Activated CD4-positive, alpha-beta T cell treated with anti-CD3 and anti-CD28 coated beads for 24 hours (primary cell): ENCODE results near the gene PWWP2B.
A peak's percentile ranks its signal among the peaks of the same experiment; 100 is the strongest.

Experiments used
- DNase-seq, 2 donors: peaks; one replicate each; pipeline ENCODE4 v3.0.0-alpha.2; 2020; ENCODE audit warnings: low read depth in 2 of 2

PWWP2B gene

DNA sequence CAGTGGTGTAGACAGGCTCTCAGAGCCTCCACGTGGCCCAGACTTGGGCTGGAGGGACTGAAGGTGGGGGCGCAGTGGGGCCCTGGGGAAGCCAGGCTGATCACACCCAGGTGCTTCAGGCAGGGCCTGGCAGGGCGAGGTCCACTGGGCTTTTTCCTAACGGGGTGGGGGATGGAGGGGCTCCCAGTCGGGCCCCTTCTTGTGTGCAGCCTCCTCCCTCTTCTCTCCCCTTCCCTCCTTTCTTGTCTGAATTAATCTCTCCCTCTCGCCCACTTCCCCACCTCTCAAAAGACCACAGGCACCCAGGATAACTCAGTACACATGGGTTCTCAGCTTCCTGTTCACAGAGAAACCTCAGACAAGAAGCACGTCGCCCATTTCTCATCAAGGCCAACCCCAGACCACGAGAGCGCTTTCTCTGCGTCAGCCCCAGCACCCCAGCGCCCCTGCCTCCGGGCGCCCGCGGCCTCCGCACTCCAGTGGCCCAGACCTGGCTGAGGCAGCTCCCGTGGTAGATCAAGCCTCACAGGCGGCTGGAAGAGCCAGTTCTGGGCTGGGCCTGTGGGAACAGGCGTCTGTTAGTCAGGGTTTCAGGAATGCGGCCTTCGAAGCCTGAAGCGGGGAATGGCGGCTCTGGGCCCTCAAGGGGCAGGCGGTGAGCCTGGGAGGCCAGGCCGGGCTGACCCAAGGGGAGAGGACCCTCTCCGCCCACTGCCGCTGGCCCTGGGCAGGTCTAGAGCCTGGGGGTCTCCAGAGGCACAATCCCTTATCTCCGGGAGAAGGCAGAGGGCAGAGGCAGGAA lies 50.6 kb downstream of the PWWP2B start:
- DNase-seq: peak; percentile 46 to 58

DNA sequence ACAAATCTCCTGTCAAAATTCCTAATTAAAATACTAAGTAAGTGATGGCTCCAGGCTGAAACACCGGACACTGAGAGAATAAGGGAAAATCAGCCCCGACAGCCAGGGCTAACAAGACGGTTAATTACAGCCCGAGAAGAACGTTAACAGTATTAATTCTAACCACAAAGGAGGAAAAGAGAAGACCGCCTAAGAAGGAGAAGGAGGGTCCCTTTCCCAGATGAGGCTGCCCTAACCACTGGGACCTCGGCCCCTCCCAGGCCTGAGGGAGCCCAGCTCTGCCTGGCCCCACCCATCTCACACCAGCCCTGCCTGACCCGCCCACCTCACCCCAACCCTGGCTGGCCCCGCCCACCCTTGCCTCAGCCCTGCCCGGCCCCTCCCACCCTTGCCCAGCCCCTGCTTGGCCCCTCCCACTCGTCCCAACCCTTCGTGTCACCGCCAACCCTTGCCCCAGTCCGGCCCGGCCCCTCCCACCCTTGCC lies 51.3 kb downstream of the PWWP2B start:
- peak in 1 of 2 donors; percentile 52 for DNase-seq

DNA sequence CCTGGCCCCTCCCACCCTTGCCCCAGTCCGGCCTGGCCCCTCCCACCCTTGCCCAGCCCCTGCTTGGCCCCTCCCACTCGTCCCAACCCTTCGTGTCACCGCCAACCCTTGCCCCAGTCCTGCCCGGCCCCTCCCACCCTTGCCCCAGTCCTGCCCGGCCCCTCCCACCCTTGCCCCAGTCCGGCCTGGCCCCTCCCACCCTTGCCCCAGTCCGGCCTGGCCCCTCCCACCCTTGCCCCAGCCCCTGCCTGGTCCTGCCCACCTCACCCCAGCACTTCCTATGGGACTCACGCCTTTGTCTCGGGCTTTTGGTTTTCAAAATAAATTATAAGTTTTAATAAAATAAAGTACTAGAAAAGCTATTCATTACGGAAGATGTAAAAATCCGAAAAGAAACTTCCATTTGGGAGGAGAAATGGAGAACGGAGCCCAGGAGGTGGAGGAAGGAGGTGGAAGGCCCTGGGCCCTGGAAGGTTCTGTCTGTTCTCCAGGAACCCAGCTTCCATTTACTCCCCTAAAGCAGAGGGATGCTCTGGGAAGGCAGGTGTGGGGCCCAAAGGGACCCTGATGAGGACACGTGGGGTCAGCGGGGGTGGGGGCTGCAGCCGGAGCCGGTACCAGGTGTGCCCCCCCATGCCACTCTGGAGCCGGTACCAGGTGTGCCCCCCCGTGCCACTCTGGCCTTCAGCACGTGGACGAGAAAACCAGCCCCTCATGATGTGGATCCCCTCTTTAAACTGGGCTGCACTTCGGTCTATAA lies 52.2 kb downstream of the PWWP2B start:
- no peak for DNase-seq

DNA sequence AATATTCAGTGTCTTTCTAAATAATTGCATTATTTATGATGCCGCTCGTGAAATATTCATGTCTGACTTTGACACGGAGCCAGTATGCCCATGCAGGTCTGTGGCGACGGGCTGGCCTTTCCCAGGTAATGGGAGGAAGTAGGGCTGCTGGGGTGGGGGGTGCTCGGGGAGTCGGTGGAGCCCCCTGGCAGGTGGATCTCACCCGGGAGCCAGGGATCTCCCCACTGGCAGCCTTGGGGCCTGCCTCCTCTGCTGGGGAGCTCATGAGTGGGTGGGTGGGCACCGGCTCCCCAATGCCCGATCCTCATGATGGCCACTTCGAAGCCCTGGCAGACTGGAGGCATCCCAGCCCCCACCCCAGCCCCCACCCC lies 52.8 kb downstream of the PWWP2B start:
- no peak for DNase-seq

DNA sequence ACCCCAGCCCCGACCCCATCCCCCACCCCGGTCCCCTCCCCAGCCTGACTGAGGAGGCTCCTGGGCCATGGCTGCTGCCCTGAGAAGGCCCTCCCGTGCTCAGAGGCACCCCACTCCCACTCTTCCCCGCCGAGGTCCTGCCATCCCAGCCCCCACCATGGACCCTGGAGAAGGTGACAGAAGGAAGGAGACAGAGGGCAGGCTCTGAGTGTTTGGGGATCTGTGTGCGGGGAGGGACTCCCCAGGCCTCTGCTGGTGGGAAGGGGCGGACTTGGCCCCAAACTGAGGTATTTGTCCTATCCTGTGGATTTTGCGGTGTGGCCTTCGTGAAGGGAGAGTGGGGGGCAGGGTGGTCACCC lies 53.4 kb downstream of the PWWP2B start:
- DNase-seq: no peak

DNA sequence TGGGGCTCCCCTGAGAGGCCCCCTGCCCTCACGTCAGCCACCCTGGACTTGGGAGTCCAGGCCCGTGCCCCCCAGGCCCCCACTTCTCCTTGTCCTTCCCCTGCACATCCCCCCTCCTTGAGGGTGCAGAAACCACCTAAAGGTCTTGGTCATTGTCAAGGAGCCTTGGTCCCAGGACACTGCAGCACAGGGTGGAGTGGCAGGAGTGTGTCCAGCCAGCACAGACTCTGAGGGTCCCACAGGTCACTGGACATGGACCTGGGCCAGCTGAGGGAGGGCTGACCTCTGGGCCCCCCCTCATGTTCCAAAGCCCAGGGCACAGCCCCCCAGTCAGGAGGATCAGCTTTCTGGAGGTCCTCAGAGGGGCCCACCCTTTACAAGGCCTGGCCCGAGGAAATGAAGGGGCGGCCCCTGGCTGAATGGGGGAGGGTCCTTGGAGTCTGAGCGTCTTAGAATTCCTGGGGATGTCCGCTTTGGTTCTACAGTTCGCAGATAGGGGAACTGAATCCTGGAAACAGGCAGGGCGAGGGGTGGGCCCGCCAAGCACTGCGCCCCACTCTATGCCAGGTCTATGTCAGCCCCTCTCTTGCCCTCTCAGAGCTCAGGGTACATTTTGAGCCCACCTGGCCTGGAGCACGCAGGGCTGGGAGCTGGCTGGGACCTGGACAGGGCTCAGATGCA lies 54.0 kb downstream of the PWWP2B start:
- no peak for DNase-seq

DNA sequence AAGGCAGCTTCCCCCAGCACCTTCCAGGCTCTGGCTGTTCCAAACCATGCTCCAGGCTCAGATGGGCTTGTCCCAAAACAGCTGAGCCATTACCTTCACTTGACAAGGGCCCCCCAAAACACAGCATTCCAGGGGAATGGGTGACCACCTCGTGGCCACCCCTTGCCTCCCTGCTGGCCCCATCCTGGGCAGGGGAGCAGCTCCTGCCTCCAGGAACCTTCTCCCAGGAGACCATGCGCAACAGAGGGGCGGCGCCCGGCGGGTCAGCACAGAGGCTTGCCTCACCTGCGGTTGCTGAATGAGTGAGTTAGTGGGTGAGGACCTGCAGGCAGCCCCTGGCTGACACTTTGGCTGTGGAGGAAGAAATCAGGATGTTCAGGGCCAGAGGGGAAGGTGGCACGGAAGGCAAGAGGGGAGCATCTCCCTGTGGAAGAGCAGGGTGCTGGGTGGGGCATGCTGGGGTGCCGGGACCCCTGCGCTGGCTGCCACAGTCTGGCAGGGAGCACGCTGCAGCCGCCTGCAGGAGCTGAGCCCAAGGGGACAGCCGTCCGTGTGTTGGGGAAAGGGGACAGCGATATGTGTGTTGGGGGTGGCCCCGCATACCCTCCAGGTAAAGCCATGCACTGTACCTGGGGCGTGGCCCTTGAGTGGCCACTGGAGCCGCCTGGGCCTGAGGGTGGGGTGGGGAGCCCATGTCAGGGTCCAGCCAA lies 54.7 kb downstream of the PWWP2B start:
- no peak for DNase-seq

DNA sequence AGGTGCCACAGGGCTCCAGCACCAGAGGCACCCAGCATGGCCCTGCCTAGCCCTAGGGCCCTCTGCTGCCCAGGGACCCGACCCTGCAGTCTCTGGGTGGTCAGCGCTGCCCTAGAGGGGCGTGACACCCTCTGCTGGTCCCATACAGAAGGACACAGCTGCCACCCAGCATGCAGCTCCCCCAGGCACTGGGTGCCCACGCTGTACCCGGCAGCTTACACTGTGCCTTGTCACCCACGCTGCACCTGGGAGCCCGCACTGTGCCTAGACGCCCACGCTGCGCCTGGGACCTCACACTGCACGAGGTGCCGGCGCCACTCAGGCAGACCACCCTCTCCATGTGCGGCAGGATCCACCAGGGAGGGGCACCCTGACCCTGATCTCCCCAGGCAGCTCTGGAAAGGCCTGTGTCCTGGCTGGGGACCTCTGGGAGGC lies 55.2 kb downstream of the PWWP2B start:
- DNase-seq: no peak

DNA sequence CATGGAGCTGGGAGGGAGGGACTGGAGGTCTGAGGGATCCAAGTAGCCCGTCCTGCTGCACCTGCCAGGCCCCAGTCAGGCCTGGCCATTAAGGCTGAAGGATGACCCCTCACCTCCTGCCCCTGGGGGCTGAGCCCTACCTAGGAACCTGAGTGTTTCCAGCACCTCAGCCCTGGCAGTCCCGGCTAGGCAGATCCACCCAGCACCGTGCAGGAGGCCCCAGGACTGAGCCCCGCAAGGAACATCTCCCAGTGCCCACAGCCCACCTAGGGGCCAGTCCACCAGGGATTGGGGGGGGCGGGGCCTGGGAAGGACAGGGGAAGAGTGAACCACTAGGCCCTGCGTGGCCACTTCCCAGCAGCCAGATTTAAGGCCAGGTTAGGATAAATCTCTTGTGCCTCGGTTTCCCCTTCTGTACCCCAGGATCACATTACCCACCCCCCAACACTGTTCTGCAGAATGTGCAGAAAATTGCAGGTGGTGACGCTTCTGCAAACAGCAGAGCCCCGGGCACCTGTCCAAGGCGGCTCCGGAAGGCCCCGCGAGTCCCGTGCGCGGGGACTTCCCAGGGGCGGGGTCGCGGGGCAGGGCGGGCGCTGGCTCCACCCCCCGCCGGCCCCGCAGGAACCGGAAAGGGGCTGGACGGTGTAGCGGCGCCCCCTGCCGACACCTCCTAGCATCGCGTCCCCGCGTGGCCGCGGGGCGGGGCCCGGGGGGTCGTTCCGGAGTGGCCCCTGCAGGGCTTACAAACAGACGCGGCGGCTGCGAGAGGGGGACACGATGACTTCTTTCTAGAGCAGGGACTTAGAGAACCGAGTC lies 55.9 kb downstream of the PWWP2B start:
- DNase-seq: peak; percentile 81 to 87

DNA sequence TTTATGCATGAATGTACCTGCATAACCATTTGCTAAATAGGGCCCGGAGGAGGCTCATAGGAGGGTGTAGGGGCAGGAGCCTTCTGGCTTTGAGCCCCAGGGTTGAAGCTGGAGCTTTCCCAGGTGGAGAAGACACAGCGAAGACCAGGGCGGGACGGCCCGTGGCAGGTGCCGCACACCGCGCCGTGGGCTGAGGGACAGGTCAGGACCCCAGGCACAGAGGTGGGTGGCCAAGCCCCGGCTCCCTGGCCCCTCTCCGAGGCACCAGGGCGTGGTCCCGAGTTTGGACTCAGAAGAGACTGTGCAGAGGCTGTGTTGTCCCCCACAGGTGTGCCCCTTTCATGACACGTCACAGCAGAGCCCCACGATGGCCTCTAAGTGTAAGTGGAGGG lies 56.5 kb downstream of the PWWP2B start:
- DNase-seq: no peak

DNA sequence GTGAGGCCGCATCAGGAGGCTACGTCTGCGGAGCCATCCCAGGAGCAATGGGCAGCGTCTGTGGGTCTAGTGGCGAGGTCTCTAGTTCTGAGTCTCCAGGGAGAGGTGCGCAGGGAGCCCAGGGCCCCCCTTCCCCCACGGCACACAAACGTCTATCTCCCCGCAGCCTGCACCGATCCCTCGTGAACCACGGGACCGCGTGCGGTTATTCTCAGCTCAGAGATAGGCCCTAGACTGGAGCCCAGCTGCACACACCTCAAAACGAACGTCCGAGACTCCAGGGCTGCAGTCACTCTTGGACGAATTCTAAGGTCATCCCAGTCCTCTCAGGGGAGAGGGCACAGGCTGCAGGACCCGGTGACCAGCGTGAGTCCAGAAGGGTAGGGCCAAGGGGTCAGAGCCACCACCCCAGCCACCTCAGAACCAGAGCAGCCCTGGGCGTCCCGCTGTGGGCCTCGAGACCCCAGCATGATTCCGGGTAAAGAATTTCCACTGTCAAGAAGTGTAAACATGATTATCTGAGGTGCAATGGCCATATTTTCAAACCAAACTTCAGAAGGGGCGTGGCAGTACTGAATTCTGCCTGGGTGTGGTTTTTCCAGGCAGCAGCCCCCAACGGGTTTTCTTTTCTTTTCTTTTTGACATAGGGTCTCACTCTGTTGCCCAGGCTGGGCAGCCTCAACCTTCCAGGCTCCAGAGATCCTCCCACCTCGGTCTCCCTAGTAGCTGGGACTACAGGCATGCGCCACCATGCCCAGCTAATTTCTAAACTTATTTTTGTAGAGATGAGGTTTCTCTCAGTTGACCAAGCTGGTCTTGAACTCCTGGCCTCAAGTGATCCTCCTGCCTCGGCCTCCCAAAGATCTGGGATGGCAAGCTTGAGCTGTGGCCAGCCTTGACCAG lies 57.5 kb downstream of the PWWP2B start:
- no peak for DNase-seq

DNA sequence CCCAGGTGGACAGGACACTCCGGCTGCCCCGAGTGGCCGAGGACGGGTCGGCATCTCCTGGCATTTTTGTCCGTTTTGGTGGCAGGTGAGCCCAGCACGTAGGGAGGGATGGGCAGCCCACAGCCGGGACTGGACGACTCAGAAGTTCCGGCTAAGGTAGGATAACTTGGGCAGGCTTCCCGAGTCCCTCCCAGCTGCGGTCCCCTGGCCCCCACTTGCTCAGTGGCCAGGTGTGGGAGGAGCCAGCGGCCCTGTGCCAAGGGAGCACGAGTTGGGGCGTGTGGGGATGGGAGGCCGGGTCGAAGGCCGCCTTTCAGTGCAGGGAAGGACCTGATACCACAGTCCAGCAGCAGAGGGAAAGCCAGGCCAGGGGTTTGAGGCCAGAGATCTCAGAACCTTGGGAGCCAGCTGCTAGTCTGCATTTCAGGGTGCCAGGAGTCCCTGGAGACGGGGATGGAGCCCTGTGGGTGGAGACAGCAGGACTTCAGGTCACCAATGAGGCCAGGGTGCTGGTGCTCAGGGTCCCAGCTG lies 58.5 kb downstream of the PWWP2B start:
- no peak for DNase-seq

DNA sequence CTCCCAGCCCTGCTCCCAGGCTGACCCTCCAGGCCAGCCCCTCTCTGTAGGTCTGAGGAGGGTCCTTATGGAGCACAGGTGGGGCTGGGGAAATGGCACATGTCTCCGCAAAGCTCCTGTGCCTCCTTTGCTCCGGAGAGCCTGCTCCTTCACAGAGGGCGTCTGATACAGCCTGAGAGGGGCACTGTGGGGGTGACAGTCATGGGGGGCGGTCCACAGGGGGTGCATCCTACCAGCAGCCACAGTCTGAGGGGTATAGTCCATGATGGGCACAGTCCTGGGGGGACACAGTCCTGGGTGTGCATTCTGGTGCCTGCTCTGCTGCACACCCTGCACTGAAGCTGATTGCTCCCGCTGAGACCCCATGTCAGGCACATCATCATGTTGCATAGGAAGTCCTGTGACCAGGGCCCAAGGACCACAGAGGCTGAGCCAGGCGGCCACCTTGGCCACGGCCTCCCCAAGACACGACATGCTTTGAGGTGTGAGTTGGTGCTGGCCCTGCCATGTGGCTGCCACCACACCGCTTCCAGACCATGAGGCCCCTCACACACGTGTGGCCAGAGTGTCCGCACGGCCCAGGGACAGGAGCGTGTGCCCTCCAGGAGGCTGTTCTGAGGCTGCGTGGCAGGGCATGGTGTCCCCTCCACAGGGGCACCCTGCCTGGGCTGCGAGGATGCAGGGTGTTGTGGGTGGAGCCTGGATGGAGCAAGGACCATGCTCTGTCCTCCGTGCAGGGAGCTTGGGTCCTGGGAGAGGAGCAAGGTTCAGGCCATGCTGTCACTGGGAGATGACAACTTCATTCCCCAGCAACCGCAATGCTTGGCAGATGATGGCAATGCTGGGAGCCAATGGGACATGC lies 59.2 kb downstream of the PWWP2B start:
- DNase-seq: no peak

DNA sequence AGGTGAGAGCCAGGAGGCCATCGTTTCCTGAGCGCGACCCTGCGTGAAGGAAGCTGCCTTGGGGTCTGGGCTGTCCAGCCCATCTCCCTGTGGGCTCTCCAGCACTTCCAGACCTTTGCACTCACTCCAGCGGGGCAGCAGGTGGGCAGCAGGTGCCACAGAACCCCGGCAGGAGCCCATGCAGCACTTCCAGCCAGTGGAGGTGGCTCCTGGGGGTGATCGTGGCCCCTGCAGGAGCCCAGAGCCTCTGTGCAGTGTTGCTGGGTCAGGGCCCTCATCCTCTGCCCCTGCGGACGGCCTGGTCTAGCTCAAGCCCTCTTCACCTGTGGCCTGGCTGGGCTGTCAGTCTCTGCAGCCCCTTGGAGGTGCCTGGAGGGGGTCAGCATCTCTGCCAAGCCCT lies 59.9 kb downstream of the PWWP2B start:
- DNase-seq: no peak

DNA sequence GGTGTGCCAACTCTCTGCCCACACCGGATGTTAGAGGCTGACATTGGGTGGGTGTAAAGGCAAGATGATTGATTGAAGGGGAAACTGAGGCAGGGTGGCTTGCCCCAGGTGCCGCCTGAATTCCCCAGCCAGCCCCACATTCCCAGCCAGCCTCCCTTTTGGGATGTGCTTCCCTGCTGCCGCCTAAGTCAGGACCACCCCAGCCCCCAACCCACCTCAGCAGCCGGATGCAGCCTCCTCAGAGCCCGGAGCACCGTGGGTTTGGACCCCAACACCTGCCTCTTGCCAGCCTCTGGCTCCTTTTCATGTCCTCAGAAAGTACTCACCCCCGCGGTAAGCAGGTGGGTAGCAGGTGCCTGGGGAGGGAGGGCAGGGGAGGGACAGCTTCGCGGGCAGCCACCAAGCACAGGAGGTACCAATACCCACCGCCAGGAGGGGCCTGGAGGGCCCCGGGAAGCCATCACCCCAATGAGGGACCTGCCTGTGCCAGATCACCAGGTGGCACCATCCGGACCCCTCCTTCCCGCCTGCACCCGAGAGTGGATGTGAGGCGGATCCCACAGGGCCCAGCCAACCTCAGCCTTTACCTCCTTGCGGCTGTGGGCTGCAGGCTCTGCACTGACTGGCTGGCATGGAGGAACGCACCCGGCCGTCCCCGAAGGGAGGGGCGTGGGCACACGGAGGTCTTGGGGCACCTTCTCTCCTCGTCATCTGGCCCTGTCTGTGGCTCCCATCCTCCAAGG lies 60.5 kb downstream of the PWWP2B start:
- DNase-seq: no peak

DNA sequence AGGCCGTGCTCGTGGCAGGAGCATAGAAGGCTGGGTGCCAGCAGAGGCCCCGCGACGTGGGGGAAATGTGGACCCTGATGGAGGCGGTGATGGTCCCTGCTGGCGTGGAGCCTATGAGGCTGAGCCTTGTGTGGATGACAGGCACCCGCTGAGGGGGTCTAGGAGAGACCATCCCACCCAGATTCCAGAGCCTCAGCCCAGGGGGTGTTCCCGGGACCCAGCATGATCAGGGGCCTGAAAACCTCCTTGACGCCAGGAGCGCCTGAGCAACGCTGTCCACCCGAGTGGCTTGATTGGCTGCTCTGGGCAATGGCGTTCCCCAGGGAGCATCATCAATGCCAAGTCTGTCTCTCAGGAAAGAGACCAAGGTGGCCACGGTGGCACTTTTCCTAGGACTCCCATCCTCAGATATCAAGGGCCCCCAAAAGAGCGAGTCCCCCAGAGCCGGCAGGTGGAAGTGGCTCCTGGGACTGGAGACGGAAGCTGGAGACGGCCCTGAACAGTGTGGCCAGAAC lies 61.1 kb downstream of the PWWP2B start:
- DNase-seq: no peak

DNA sequence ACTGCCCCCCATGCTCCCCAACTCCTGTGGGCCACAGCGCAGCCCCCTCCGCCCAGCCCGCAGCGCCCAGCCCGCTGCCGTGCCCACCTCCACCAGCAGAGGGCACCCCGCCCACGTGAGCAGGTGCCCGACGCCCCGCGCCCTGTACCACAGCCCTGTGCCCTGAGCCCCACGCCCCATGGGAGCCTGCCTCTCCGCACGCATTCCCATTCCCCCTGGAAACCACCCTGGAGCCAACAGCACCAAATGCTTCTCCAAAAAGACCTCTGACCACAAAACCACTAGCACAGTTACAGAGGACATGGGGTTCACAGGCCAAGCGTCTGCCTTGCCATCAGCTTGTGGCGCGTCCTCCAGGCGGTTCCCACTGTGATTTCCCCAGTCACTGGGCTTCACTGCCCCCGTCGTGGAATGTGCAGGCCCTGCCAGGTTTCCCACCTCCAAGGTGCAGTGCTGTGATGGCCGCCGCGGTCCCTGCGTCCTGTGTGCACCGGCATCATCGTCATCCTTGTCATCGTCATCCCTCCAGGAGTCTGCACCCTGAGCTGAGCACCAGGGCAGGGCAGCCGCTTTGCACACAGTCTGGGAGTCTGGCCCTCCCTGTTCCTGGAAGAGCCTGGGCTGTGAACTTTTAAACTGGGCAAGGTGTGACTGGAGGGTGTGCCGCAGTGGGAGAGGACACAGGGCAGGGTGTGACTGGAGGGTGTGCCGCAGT lies 61.7 kb downstream of the PWWP2B start:
- DNase-seq: peak; percentile 54 to 55
